ENCODE results near the gene CALCOCO2. TPM values are rescaled to one million over a fixed set of nuclear protein-coding genes. Genes with fewer than 3 reads are reported as not detected.

Gene CALCOCO2
- polyA plus RNA-seq, 2 of the 4 experiments (the other 2 are of a cell fraction) = 71.6 to 194 TPM

- Histone ChIP-seq H3K4me1 (peaks cover 58% of the 10 kb centered on the region), H3K4me3 (no peak overlapping the region), H3K9me3 (no peaks in the 10 kb centered on the region), H3K27ac (peak overlapping the region; percentile 90 to 94), H3K4me2 (peak overlapping the region; percentile 82)
- 3% methylated on average over 11 of the region's 11 CpGs for WGBS (ENCODE audit: missing lambda C conversion rate)
- DNase-seq (ENCODE audit: low read depth in 1 of 2, low spot score in 1 of 2) (peak; percentile 85 to 93), FAIRE-seq (peak; percentile 65), ATAC-seq (peak; percentile 88 to 94)
- ChIA-PET CTCF (interaction anchor here (0.6 to 76.6 kb wide), 13 partner anchors 6 to 717 kb away, joined by 3 to 3251 read pairs (median 6); partner anchors contain the start of genes CALCOCO2, HOXB13, PRAC1 and PRAC2), POLR2A (no interaction called here)
- TF ChIP-seq CEBPB (IDR thresholded peaks at IDR 0.05) (peak in 1 of 2 experiments; percentile 74; a peak in 1 of 4 replicates), ESRRA (IDR thresholded peaks at IDR 0.05; ENCODE audit: borderline replicate concordance, low read length) (peak; percentile 77; the same call in 1 of the 2 replicates), ZNF302 (CRISPR knock-in tag; IDR thresholded peaks at IDR 0.05) (peak; percentile 64; the same call in 1 of the 2 replicates), NR3C1 (IDR thresholded peaks at IDR 0.05) (no peak), POLR2A (IDR thresholded peaks at IDR 0.05; ENCODE audit: low read length) (no peak), SMC3 (IDR thresholded peaks at IDR 0.05) (no peak), TP53 (CRISPR knock-in tag; IDR thresholded peaks at IDR 0.05) (no peak), FOSB (CRISPR knock-in tag; IDR thresholded peaks at IDR 0.05) (peak; percentile 48; the same call in 1 of the 2 replicates), EP300 (IDR thresholded peaks at IDR 0.05) (no peak; a peak in 1 of 5 replicates), RARB (CRISPR knock-in tag; IDR thresholded peaks at IDR 0.05) (no peak), ATOH8 (CRISPR knock-in tag; IDR thresholded peaks at IDR 0.05; ENCODE audit: low read depth) (peak; percentile 65), ZSCAN20 (CRISPR knock-in tag; IDR thresholded peaks at IDR 0.05) (no peak), HOXB13 (CRISPR knock-in tag; IDR thresholded peaks at IDR 0.05; ENCODE audit: low read depth) (peak; percentile 47; the same call in 1 of the 2 replicates), MYC (IDR thresholded peaks at IDR 0.05; ENCODE audit: borderline replicate concordance, low read length) (peak; percentile 35; the same call in 1 of the 2 replicates), CHD4 (IDR thresholded peaks at IDR 0.05; ENCODE audit: borderline replicate concordance) (no peak), CTCF (IDR thresholded peaks at IDR 0.05) (no peak), BHLHE40 (IDR thresholded peaks at IDR 0.05; ENCODE audit: low read depth, low read length) (no peak), RCOR1 (IDR thresholded peaks at IDR 0.05; ENCODE audit: low read depth, low read length) (no peak), FOXS1 (CRISPR knock-in tag; IDR thresholded peaks at IDR 0.05) (no peak), USF2 (IDR thresholded peaks at IDR 0.05) (no peak), RAD21 (conservative IDR thresholded peaks at IDR 0.05 in 1 of 2, IDR thresholded peaks at IDR 0.05 in 1 of 2) (peak; percentile 28 to 30; a peak in 2 of 5 replicates), NPAS2 (CRISPR knock-in tag; IDR thresholded peaks at IDR 0.05; ENCODE audit: borderline replicate concordance) (no peak), HDAC2 (IDR thresholded peaks at IDR 0.05) (no peak), EHMT2 (IDR thresholded peaks at IDR 0.05; ENCODE audit: low read depth) (no peak), POLR2AphosphoS2 (conservative IDR thresholded peaks at IDR 0.05; ENCODE audit: low read length) (no peak), MAX (IDR thresholded peaks at IDR 0.05) (peak; percentile 83), EHF (CRISPR knock-in tag; IDR thresholded peaks at IDR 0.05) (peak; percentile 56; the same call in 1 of the 2 replicates), HEYL (CRISPR knock-in tag; IDR thresholded peaks at IDR 0.05) (no peak), RNF2 (IDR thresholded peaks at IDR 0.05; ENCODE audit: borderline replicate concordance, low read depth) (no peak), HOXB5 (CRISPR knock-in tag; IDR thresholded peaks at IDR 0.05) (peak; percentile 96), MAZ (IDR thresholded peaks at IDR 0.05; ENCODE audit: borderline replicate concordance, low read depth, low read length) (no peak), ELK1 (IDR thresholded peaks at IDR 0.05; ENCODE audit: low read depth, low read length) (no peak), TFCP2L1 (CRISPR knock-in tag; IDR thresholded peaks at IDR 0.05) (no peak), ZFP36 (IDR thresholded peaks at IDR 0.05; ENCODE audit: borderline replicate concordance, partially characterized antibody) (no peak), PHF8 (IDR thresholded peaks at IDR 0.05; ENCODE audit: borderline replicate concordance, low read depth) (no peak), E2F6 (IDR thresholded peaks at IDR 0.05; ENCODE audit: borderline replicate concordance, low read depth) (no peak; the same call in none of the 2 replicates)
These were observed 40.9 kb downstream of the CALCOCO2 start for GRCh38 chr17:48871551-48872351.

Data from A549 (cell line).